A673 (cell line): ENCODE data around the gene CCDC83. TPM values are rescaled to one million over a fixed set of nuclear protein-coding genes. Genes with fewer than 3 reads are reported as not detected.

Source experiments
- BruUV-seq: library from RNA; stranded (reverse); fragments of 400-500 nt; replicated peaks from 2 replicates; lab custom pipeline; 2021; lab: Mats Ljungman, UMichigan
- CTCF ChIA-PET: fragments of 300-600 bp; sonication (Branson Sonifier 250); formaldehyde crosslinking; loops from one replicate; lab custom pipeline; 2022; ENCODE audit warnings: antibody characterized with exemption; lab: Charles Lee
- POLR2A ChIA-PET: fragments of 300-600 bp; sonication (Branson Sonifier 250); formaldehyde crosslinking; loops from one replicate; lab custom pipeline; 2022; ENCODE audit warnings: antibody characterized with exemption; ENCODE audit not compliant: low non-redundant PET; lab: Charles Lee
- DNase-seq: peaks from one replicate; pipeline ENCODE4 v3.0.0-alpha.2; 2015; ENCODE audit warnings: low spot score
- H3K27ac ChIP-seq: fragments of 200-600 bp; sonication (generic); 2 replicates; pipeline ENCODE4 v1.5.1; 2016; ENCODE audit warnings: mixed run types, low read depth, mild to moderate bottlenecking, mixed read lengths, antibody characterized with exemption, low read length; ENCODE audit not compliant: poor library complexity, severe bottlenecking
- H3K27me3 ChIP-seq: fragments of 200-600 bp; sonication (generic); replicated peaks from 2 replicates; pipeline ENCODE4 v1.6.1; 2017; ENCODE audit warnings: mixed run types, low read depth, mild to moderate bottlenecking, mixed read lengths, antibody characterized with exemption, low read length; ENCODE audit not compliant: insufficient read depth, poor library complexity
- H3K36me3 ChIP-seq: fragments of 200-600 bp; sonication (generic); 2 replicates; pipeline ENCODE4 v1.6.1; 2016; ENCODE audit warnings: mixed run types, mild to moderate bottlenecking, mixed read lengths, antibody characterized with exemption, low read length; ENCODE audit not compliant: insufficient read depth, poor library complexity, severe bottlenecking
- H3K4me1 ChIP-seq: fragments of 200-600 bp; sonication (generic); 2 replicates; pipeline ENCODE4 v1.6.1; 2017; ENCODE audit warnings: mixed run types, mild to moderate bottlenecking, mixed read lengths, antibody characterized with exemption, low read length; ENCODE audit not compliant: insufficient read depth, poor library complexity, severe bottlenecking
- H3K4me3 ChIP-seq: fragments of 200-600 bp; sonication (generic); 2 replicates; pipeline ENCODE4 v1.5.1; 2016; ENCODE audit warnings: low read depth, mixed run types, mild to moderate bottlenecking, mixed read lengths, low read length; ENCODE audit not compliant: poor library complexity, severe bottlenecking
- H3K9me3 ChIP-seq: fragments of 200-600 bp; sonication (generic); 2 replicates; pipeline ENCODE4 v1.6.1; 2016; ENCODE audit warnings: mixed run types, low read depth, mild to moderate bottlenecking, mixed read lengths, antibody characterized with exemption, low read length; ENCODE audit not compliant: poor library complexity, severe bottlenecking
- CTCF ChIP-seq: fragments of 300-800, 200-600 bp; sonication (generic); conservative IDR thresholded peaks from 2 replicates; pipeline ENCODE4 v1.5.1; 2017; ENCODE audit warnings: low read depth, mild to moderate bottlenecking, antibody characterized with exemption, low read length, moderate library complexity, mixed read lengths
- EZH2 ChIP-seq: fragments of 200-600 bp; sonication (generic); IDR thresholded peaks from 2 replicates; pipeline ENCODE4 v1.6.1; 2017; ENCODE audit warnings: borderline replicate concordance, low read depth, mild to moderate bottlenecking, mixed read lengths, antibody characterized with exemption, low read length; ENCODE audit not compliant: poor library complexity, severe bottlenecking
- intact Hi-C: fragments of 100-400 bp; cut with micrococcal nuclease; formaldehyde crosslinking; loops from one replicate; pipeline ENCODE4 v1.10.0; 2022; ENCODE audit not compliant: unreplicated experiment
- total RNA-seq: library from RNA; stranded (reverse); gene quantifications from 2 replicates; pipeline ENCODE4 v1.2.3, GENCODE V29; 2021

CCDC83 gene
- total RNA-seq, 1 experiment from 2014 or later: not detected

GRCh38 chr11:85844439-85845123 lies 10.6 kb upstream of the CCDC83 start:
- H3K27me3 ChIP-seq: no peaks in the 10 kb centered on the region
- no peaks in the 10 kb centered on the region for H3K36me3 ChIP-seq
- no peak overlapping the region for H3K27ac ChIP-seq
- no peaks in the 10 kb centered on the region for H3K4me1 ChIP-seq
- TF ChIP-seq CTCF (no peak), EZH2 (no peak)
- BruUV-seq: no TSS peak
- intact Hi-C loops: loop anchor here (5.0 kb wide), 1 partner anchor 147 kb away; no protein-coding TSS in a partner anchor
- H3K9me3 ChIP-seq: peaks cover 4% of the 10 kb centered on the region
- H3K4me3 ChIP-seq: no peak overlapping the region
- ChIA-PET CTCF (no interaction called here), POLR2A (no interaction called here)
- no peak for DNase-seq

- Histone ChIP-seq H3K4me3 (no peak overlapping the region), H3K4me1 (no peaks in the 10 kb centered on the region), H3K27ac (no peak overlapping the region), H3K36me3 (no peaks in the 10 kb centered on the region), H3K27me3 (no peaks in the 10 kb centered on the region), H3K9me3 (peaks cover 4% of the 10 kb centered on the region)
- intact Hi-C loops: no loop called here
- BruUV-seq: no TSS peak
- no peak for DNase-seq
- ChIA-PET POLR2A (no interaction called here), CTCF (no interaction called here)
- no peak for TF ChIP-seq CTCF
- no peak for TF ChIP-seq EZH2
Measured at GRCh38 chr11:85845124-85845631, 10.0 kb upstream of the CCDC83 start.

- intact Hi-C loops: no loop called here
- DNase-seq: no peak
- CTCF ChIA-PET: no interaction called here
- POLR2A ChIA-PET: no interaction called here
- Histone ChIP-seq H3K27ac (no peak overlapping the region), H3K4me3 (no peak overlapping the region), H3K27me3 (no peaks in the 10 kb centered on the region), H3K36me3 (no peaks in the 10 kb centered on the region), H3K4me1 (no peaks in the 10 kb centered on the region), H3K9me3 (peaks cover 4% of the 10 kb centered on the region)
- TF ChIP-seq CTCF: no peak
- TF ChIP-seq EZH2: no peak
- BruUV-seq: no TSS peak
Measured at GRCh38 chr11:85847436-85847835, 7.7 kb upstream of the CCDC83 start.
